GM12878 (cell line): ENCODE measurements around the gene ESRRG. TPM values are rescaled to one million over a fixed set of nuclear protein-coding genes. Genes with fewer than 3 reads are reported as not detected.

ENCODE experiments used
- ATAC-seq: fragments of 200-7000 bp; cut with Tn5 transposase; 3 replicates; pipeline ENCODE4 v1.9.1; 2020; ENCODE audit warnings: mild to moderate bottlenecking, moderate library complexity
- BruUV-seq: library from RNA; stranded (reverse); fragments of 400-500 nt; replicated peaks from 2 replicates; lab custom pipeline; 2021; lab: Mats Ljungman, UMichigan
- CTCF ChIA-PET: fragments of 300-600 bp; sonication (Branson Sonifier 250); formaldehyde crosslinking; extraction: SDS; loops from one replicate; lab custom pipeline; 2021; ENCODE audit warnings: inconsistent platforms; lab: Yijun Ruan, JAX
- POLR2A ChIA-PET: fragments of 350-600 bp; formaldehyde crosslinking; extraction: SDS; loops from one replicate; lab custom pipeline; 2021; ENCODE audit warnings: inconsistent platforms; lab: Charles Lee
- RAD21 ChIA-PET: fragments of 300-600 bp; sonication (Branson Sonifier 250); formaldehyde crosslinking; loops from one replicate; lab custom pipeline; 2023; ENCODE audit warnings: antibody characterized with exemption; ENCODE audit not compliant: unreplicated experiment; lab: Charles Lee
- SMC1A ChIA-PET: fragments of 300-600 bp; sonication (Branson Sonifier 250); formaldehyde crosslinking; loops from one replicate; lab custom pipeline; 2023; ENCODE audit not compliant: unreplicated experiment, uncharacterized antibody; lab: Charles Lee
- DNase-seq: peaks from one replicate; pipeline ENCODE4 v3.0.0-alpha.2; 2011; ENCODE audit warnings: low read depth, low spot score
- FAIRE-seq: peaks from 3 replicates; lab custom pipeline; 2011; peaks lifted over from hg19 to GRCh38; lab: Jason Lieb, UNC
- H2AFZ ChIP-seq: 2 replicates; pipeline ENCODE4 v1.6.0; 2011; ENCODE audit warnings: low read depth, low read length, control low read depth; ENCODE audit not compliant: control insufficient read depth
- H3K27ac ChIP-seq: 2 replicates; pipeline ENCODE4 v1.5.1; 2011; ENCODE audit warnings: control low read depth; ENCODE audit not compliant: control insufficient read depth, insufficient read depth
- H3K27me3 ChIP-seq, 2 experiments: replicated peaks in 1 of 2; 2 replicates each; pipeline versions ENCODE4 v1.6.0 to v1.6.1; 2011; ENCODE audit warnings: low read length in 1 of 2; ENCODE audit not compliant: control insufficient read depth in 2 of 2, insufficient read depth in 2 of 2
- H3K36me3 ChIP-seq, 2 experiments: 2 replicates each; pipeline ENCODE4 v1.5.1; 2011; ENCODE audit warnings: low read length in 1 of 2; ENCODE audit not compliant: control insufficient read depth in 2 of 2, insufficient read depth in 2 of 2
- H3K4me1 ChIP-seq: 2 replicates; pipeline ENCODE4 v1.6.1; 2011; ENCODE audit warnings: mild to moderate bottlenecking, low read length, moderate library complexity, mixed read lengths; ENCODE audit not compliant: control insufficient read depth, insufficient read depth
- H3K4me2 ChIP-seq: 2 replicates; pipeline ENCODE4 v1.6.0; 2011; ENCODE audit warnings: control low read depth; ENCODE audit not compliant: control insufficient read depth, insufficient read depth
- H3K4me3 ChIP-seq: fragments of 200-600 bp; sonication (generic); 2 replicates; pipeline ENCODE4 v1.5.1; 2016
- H3K79me2 ChIP-seq: 2 replicates; pipeline ENCODE4 v1.6.0; 2011; ENCODE audit warnings: low read length; ENCODE audit not compliant: control insufficient read depth, insufficient read depth
- H3K9ac ChIP-seq: 2 replicates; pipeline ENCODE4 v1.8.0; 2011; ENCODE audit warnings: low read length, control low read depth, mixed read lengths; ENCODE audit not compliant: control insufficient read depth, insufficient read depth
- H3K9me3 ChIP-seq: replicated peaks from 3 replicates; pipeline ENCODE4 v1.5.1; 2011; ENCODE audit warnings: mild to moderate bottlenecking, low read length; ENCODE audit not compliant: control insufficient read depth, insufficient read depth
- H4K20me1 ChIP-seq: 2 replicates; pipeline ENCODE4 v1.6.0; 2011; ENCODE audit not compliant: control insufficient read depth, insufficient read depth
- BACH1 ChIP-seq: fragments of 450-650 bp; IDR thresholded peaks from 2 replicates; pipeline ENCODE4 v1.6.1; 2017; ENCODE audit warnings: mild to moderate bottlenecking, borderline replicate concordance
- CBX3 ChIP-seq: fragments of 200-600 bp; sonication (generic); IDR thresholded peaks from 2 replicates; pipeline ENCODE4 v1.6.1; 2016; ENCODE audit warnings: low read depth, borderline replicate concordance
- CHD2 ChIP-seq: IDR thresholded peaks from 2 replicates; pipeline ENCODE4 v1.6.1; 2011; ENCODE audit warnings: low read depth, low read length, improper control_type of control experiment, borderline replicate concordance
- EED ChIP-seq: sonication (generic); IDR thresholded peaks from 2 replicates; pipeline ENCODE4 v1.6.1; 2016; ENCODE audit warnings: antibody characterized with exemption, low read depth
- HDAC2 ChIP-seq: fragments of 200-600 bp; sonication (generic); IDR thresholded peaks from 2 replicates; pipeline ENCODE4 v1.6.1; 2017
- JUNB ChIP-seq: IDR thresholded peaks from 2 replicates; pipeline ENCODE4 v1.6.1; 2016; ENCODE audit warnings: antibody characterized with exemption, mild to moderate bottlenecking
- NFYA ChIP-seq: IDR thresholded peaks from 2 replicates; pipeline ENCODE4 v1.6.1; 2011; ENCODE audit warnings: low read depth, mild to moderate bottlenecking, low read length, improper control_type of control experiment, borderline replicate concordance
- NRF1 ChIP-seq: conservative IDR thresholded peaks from 2 replicates; pipeline ENCODE4 v1.6.1; 2011; ENCODE audit warnings: mild to moderate bottlenecking, low read depth, low read length, improper control_type of control experiment
- PAX8 ChIP-seq: fragments of 450-650 bp; IDR thresholded peaks from 2 replicates; pipeline ENCODE4 v1.6.1; 2017; ENCODE audit warnings: mild to moderate bottlenecking, moderate library complexity
- POLR2AphosphoS2 ChIP-seq: IDR thresholded peaks from 2 replicates; pipeline ENCODE4 v1.6.1; 2011; ENCODE audit warnings: low read depth, mild to moderate bottlenecking, low read length, improper control_type of control experiment, moderate library complexity
- POU2F2 ChIP-seq: IDR thresholded peaks from 3 replicates; pipeline ENCODE4 v1.6.1; 2011; ENCODE audit warnings: low read depth, mild to moderate bottlenecking, low read length, borderline replicate concordance
- RAD51 ChIP-seq: fragments of 450-650 bp; IDR thresholded peaks from 2 replicates; pipeline ENCODE4 v1.6.1; 2016; ENCODE audit warnings: moderate library complexity, mild to moderate bottlenecking, inconsistent platforms
- RBBP5 ChIP-seq: fragments of 200-600 bp; sonication (generic); conservative IDR thresholded peaks from 2 replicates; pipeline ENCODE4 v1.6.1; 2016
- REST ChIP-seq: IDR thresholded peaks from 2 replicates; pipeline ENCODE4 v1.6.1; 2012; ENCODE audit warnings: mild to moderate bottlenecking, low read depth, low read length
- RUNX3 ChIP-seq: IDR thresholded peaks from 2 replicates; pipeline ENCODE4 v1.6.1; 2012; ENCODE audit warnings: low read length, inconsistent platforms
- SIX5 ChIP-seq: IDR thresholded peaks from 2 replicates; pipeline ENCODE4 v1.6.1; 2011; ENCODE audit warnings: mild to moderate bottlenecking, low read depth, low read length, moderate library complexity; ENCODE audit not compliant: severe bottlenecking
- SUPT20H ChIP-seq: IDR thresholded peaks from 2 replicates; pipeline ENCODE4 v1.6.1; 2011; ENCODE audit warnings: low read depth, mild to moderate bottlenecking, low read length, moderate library complexity, borderline replicate concordance; ENCODE audit not compliant: control insufficient read depth
- YY1 ChIP-seq: IDR thresholded peaks from 2 replicates; pipeline ENCODE4 v1.6.1; 2011; ENCODE audit warnings: low read depth, mild to moderate bottlenecking, low read length
- ZNF687 ChIP-seq: fragments of 450-650 bp; IDR thresholded peaks from 2 replicates; pipeline ENCODE4 v1.6.1; 2017; ENCODE audit warnings: mild to moderate bottlenecking, moderate library complexity
- WGBS: methylation state at CpG from one replicate; pipeline ENCODE4 v1.1.6; 2016; ENCODE audit warnings: low lambda C conversion rate; ENCODE audit not compliant: insufficient replicate concordance, insufficient coverage; ENCODE audit errors: missing lambda C conversion rate; 5-methylcytosine and 5-hydroxymethylcytosine counted together
- in situ Hi-C: fragments of 300-500 bp; cut with MboI; formaldehyde crosslinking; loops from 9 replicates; pipeline ENCODE4 v1.14.3; 2018; ENCODE audit warnings: mixed read lengths
- intact Hi-C: fragments of 100-400 bp; cut with micrococcal nuclease; formaldehyde crosslinking; loops from one replicate; pipeline ENCODE4 v1.14.2; 2022; ENCODE audit not compliant: unreplicated experiment
- polyA plus RNA-seq, 11 experiments: library from polyadenylated mRNA; depleted of rRNA in 4 of 11; unstranded in 6 of 11; stranded (reverse) in 5 of 11; fragments of >200 nt; fragmentation: Nextera tagmentation in 4 of 11; fragmentation: Illumina TruSeq in 1 of 11; extraction: Ambion mirVana in 4 of 11; extraction: Trizol in 1 of 11; gene quantifications; 1 replicate in 1 of 11; 2 replicates in 10 of 11; pipeline versions ENCODE4 v1.2.1 to v1.2.3, GENCODE V29; 2011 to 2016; ENCODE audit warnings: inconsistent platforms in 2 of 11, missing spikeins in 2 of 11, low read depth in 1 of 11
- total RNA-seq, 4 experiments: library from RNA; depleted of rRNA in 3 of 4; stranded (reverse); fragments of >200 nt in 3 of 4; fragmentation: Illumina TruSeq in 1 of 4; extraction: Trizol in 1 of 4; gene quantifications; 2 replicates each; pipeline versions ENCODE4 v1.2.1 to v1.2.3, GENCODE V29; 2013 to 2021

Gene ESRRG
- total and polyA plus RNA-seq, 10 of the 15 experiments (the other 5 are each of a cell fraction or from before 2014, with no cell fraction given) = 0.03 TPM; not detected in 9

- in situ Hi-C loops = no loop called here
- WGBS = 18% methylated on average over 5 of the region's 5 CpGs
- Histone ChIP-seq H3K4me2 (no peak overlapping the region), H3K36me3 (no peaks in the 10 kb centered on the region), H3K79me2 (no peaks in the 10 kb centered on the region), H3K27me3 (no peaks in the 10 kb centered on the region), H2AFZ (no peak overlapping the region), H4K20me1 (no peaks in the 10 kb centered on the region), H3K9ac (no peak overlapping the region), H3K4me1 (no peaks in the 10 kb centered on the region), H3K4me3 (no peak overlapping the region), H3K9me3 (no peaks in the 10 kb centered on the region), H3K27ac (no peak overlapping the region)
- ChIA-PET SMC1A (interaction anchor here (0.7 kb wide), 1 partner anchor 1174 kb away, joined by 3 read pairs; no protein-coding TSS in a partner anchor), CTCF (interaction anchor here (0.5 to 1.3 kb wide), 3 partner anchors 9 to 94 kb away, joined by 3 to 6 read pairs (median 4); no protein-coding TSS in a partner anchor), RAD21 (no interaction called here), POLR2A (no interaction called here)
- no peak for TF ChIP-seq REST
- no peak for TF ChIP-seq RUNX3
- TF ChIP-seq CHD2 = no peak
- TF ChIP-seq BACH1 = no peak
- no peak for TF ChIP-seq POLR2AphosphoS2
- no peak for TF ChIP-seq POU2F2
- no peak for TF ChIP-seq RAD51
- no peak for TF ChIP-seq PAX8
- TF ChIP-seq JUNB = no peak
- TF ChIP-seq SIX5 = no peak
- TF ChIP-seq YY1 = no peak
- TF ChIP-seq EED = no peak
- no peak for TF ChIP-seq HDAC2
- no peak for TF ChIP-seq NFYA
- TF ChIP-seq SUPT20H = no peak
- TF ChIP-seq NRF1 = no peak
- TF ChIP-seq ZNF687 = no peak
- TF ChIP-seq CBX3 = no peak
- no peak for TF ChIP-seq RBBP5
- intact Hi-C loops = no loop called here
- ATAC-seq (no peak), DNase-seq (no peak), FAIRE-seq (no peak)
- no TSS peak for BruUV-seq
Measured at GRCh38 chr1:216739793-216740192, 16.6 kb upstream of the ESRRG start.
